HL-60 (cell line): ENCODE results near the gene MRPL23.

Experiments used
- DNase-seq, 2 experiments: peaks; one replicate each; pipeline ENCODE4 v3.0.0-alpha.2; 2010 to 2020; ENCODE audit warnings: low read depth in 1 of 2, low spot score in 1 of 2
- H3K27ac ChIP-seq: fragments of 250-450 bp; sonication (Bioruptor Pico); replicated peaks from 2 replicates; pipeline ENCODE4 v1.5.1; 2020; ENCODE audit warnings: mild to moderate bottlenecking, moderate library complexity
- H3K27me3 ChIP-seq: fragments of 250-450 bp; sonication (Bioruptor Pico); 2 replicates; pipeline ENCODE4 v1.5.1; 2021; ENCODE audit warnings: mild to moderate bottlenecking, moderate library complexity; ENCODE audit not compliant: insufficient read depth, poor library complexity, severe bottlenecking
- H3K4me3 ChIP-seq: replicated peaks from 2 replicates; pipeline ENCODE4 v1.5.1; 2011; ENCODE audit warnings: mild to moderate bottlenecking, control low read depth, low read length; ENCODE audit not compliant: insufficient read depth
- CTCF ChIP-seq: IDR thresholded peaks from one replicate; pipeline ENCODE4 v1.5.1; 2011; ENCODE audit warnings: low read length, control low read depth, inconsistent platforms; ENCODE audit not compliant: insufficient read depth
- GABPA ChIP-seq: IDR thresholded peaks from 2 replicates; pipeline ENCODE4 v1.6.1; 2012; ENCODE audit warnings: low read depth
- POLR2AphosphoS5 ChIP-seq: IDR thresholded peaks from 2 replicates; pipeline ENCODE4 v1.6.1; 2012; ENCODE audit warnings: low read depth
- SPI1 ChIP-seq: IDR thresholded peaks from 2 replicates; pipeline ENCODE4 v1.6.1; 2012; ENCODE audit warnings: low read depth, mild to moderate bottlenecking, borderline replicate concordance
- TF ChIP-seq, protein P1 (sequence below): IDR thresholded peaks from 2 replicates; pipeline ENCODE4 v1.6.1; 2012; ENCODE audit warnings: low read depth; ENCODE audit not compliant: insufficient replicate concordance

The MRPL23 gene

DNA sequence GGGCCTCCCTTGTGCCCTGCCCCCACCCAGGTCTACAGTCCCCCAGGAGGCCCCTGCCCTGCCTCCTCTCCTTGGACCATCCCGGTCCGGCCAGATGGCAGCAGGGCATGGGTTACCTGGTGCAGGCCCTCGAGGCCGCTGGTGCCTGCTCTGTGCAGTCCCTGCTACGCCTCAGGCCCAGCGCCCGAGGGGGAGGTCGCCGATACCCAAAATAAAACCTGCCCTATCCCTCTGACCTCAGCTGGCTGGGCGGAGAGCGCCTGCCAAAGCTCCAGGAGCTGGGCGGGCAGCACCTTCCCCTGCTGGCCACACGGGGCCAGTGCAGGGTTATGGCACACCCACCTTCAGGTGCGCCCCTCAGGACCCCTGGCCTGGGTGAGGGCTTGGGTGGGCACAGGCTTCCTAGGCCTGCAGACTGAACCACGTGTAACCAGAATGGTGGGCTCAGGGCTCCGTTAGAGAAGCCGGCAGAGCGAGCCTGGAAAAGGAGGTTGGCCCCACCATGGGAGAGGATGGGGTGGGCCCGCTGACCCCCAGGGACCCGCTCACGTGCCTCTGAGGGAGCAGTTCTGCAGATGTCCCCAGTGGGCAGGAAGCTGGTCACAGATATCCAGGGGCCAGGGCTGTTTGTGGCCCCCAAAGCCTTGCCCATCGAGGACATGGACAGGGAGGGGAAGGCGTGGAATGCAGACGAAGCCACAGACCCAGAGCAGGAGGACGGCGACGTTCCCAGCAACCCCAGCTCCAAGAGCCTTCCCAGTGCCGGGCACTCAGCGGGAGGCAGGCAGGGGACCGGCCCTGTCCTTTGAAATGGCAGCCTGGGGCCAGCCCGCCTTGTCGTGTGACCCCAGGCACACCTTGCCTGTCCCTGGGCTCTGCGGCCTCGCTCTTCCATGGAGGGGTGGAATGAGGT lies 29.4 kb upstream of the MRPL23 start:
- TF ChIP-seq, protein P1, sequence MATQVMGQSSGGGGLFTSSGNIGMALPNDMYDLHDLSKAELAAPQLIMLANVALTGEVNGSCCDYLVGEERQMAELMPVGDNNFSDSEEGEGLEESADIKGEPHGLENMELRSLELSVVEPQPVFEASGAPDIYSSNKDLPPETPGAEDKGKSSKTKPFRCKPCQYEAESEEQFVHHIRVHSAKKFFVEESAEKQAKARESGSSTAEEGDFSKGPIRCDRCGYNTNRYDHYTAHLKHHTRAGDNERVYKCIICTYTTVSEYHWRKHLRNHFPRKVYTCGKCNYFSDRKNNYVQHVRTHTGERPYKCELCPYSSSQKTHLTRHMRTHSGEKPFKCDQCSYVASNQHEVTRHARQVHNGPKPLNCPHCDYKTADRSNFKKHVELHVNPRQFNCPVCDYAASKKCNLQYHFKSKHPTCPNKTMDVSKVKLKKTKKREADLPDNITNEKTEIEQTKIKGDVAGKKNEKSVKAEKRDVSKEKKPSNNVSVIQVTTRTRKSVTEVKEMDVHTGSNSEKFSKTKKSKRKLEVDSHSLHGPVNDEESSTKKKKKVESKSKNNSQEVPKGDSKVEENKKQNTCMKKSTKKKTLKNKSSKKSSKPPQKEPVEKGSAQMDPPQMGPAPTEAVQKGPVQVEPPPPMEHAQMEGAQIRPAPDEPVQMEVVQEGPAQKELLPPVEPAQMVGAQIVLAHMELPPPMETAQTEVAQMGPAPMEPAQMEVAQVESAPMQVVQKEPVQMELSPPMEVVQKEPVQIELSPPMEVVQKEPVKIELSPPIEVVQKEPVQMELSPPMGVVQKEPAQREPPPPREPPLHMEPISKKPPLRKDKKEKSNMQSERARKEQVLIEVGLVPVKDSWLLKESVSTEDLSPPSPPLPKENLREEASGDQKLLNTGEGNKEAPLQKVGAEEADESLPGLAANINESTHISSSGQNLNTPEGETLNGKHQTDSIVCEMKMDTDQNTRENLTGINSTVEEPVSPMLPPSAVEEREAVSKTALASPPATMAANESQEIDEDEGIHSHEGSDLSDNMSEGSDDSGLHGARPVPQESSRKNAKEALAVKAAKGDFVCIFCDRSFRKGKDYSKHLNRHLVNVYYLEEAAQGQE: no peak
- TF ChIP-seq POLR2AphosphoS5: no peak
- TF ChIP-seq CTCF: peak; percentile 47
- no peak overlapping the region for H3K27ac ChIP-seq
- H3K4me3 ChIP-seq: no peak overlapping the region
- DNase-seq: no peak
- H3K27me3 ChIP-seq: no peaks in the 10 kb centered on the region

DNA sequence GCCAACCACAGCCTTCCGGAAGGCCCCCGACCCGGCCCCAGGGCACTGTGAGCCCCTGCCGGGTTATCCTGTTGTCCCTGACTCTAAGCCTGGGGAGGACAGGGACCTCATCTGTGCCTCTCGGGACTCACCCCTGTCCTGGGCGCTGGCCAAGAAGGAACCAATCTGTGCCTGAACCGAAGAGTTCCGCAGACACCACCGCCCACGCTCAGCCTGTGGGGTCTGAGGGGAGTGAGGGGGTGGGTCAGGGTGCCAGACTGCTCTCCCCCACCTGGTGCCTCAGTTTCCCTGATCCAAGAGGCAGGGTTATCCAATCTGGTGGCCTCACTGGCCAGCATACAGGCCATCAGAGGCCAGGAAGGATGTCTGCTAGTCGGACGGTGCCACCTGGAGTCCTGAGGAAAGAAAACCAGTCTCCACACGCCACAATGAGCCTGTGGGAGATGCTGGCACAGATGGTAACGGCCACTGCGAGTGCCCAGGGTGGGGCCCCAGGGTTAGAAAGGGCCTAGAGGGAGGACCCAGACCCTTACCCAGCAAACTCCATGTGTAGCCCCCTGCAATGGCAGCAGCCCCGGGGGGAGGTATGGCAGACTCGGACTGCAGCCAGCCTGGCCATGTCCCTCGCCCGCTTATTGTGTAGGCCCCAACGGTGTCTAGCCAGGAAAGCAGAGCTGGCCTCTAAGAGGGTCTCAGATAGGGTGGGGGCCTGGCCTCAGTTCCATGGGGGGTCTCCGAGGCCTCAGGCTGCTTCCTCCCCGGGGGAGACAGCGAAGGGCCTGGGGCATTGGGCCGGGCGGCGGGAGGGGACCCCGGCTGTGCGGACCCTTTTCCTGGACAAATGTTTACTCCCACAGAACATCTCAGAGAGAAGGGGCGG lies 28.5 kb upstream of the MRPL23 start:
- DNase-seq: no peak
- Histone ChIP-seq H3K27ac (no peak overlapping the region), H3K4me3 (no peak overlapping the region), H3K27me3 (no peaks in the 10 kb centered on the region)
- TF ChIP-seq GABPA (no peak), SPI1 (no peak), CTCF (no peak), POLR2AphosphoS5 (no peak)
- TF ChIP-seq, protein P1: no peak

DNA sequence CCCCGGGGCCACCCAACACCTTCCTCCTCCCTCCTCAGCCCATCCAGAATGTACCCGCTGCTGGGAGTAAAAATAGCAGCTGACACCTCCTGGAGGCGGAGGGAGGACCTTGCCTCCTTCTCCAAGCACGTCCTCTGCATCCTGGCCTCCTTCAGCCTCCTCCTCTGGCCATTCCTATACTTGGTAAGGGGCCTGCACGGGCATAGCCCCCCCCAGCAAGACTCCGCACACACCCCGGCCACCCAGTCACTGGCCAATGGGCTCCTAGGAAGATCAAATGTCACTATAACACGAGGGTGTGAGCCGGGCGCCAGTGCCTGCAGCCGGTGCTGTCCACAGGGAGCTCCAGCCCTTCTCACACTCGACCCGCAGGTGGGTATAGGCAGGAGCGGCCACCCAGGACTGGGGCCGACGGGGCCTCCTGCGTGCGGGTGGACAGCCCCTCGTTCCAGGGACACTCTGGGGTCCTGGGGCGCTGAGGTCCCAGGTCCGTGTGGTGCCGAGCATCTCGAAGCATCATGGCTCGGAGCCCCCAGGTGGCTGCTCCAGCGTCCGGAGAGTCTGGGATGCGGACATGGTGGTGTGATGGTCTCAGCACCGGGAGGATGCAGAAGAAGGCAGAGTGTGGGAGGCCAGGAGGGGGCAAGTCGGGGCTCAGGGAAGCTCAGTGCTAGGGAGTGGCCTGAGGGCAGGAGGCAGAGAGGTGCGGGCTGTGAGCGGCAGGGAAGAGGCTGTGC lies 27.6 kb upstream of the MRPL23 start, which contains the start of gene TNNT3:
Gene TNNT3, plus strand, starts transcription at position 313 of the 737 bp plus-strand sequence. CDS start 3,172 bp downstream, outside the sequence.
- DNase-seq: no peak
- Histone ChIP-seq H3K27me3 (no peaks in the 10 kb centered on the region), H3K4me3 (no peak within 1 kb of the TSS), H3K27ac (no peak within 1 kb of the TSS)
- TF ChIP-seq SPI1: no peak
- no peak for TF ChIP-seq POLR2AphosphoS5
- TF ChIP-seq, protein P1: no peak
- TF ChIP-seq CTCF: no peak
- TF ChIP-seq GABPA: no peak
